ENCODE data around the gene MYOF.

GRCh38 chr10:93410697-93411348 lies 71.3 kb downstream of the MYOF start:
- no peak for TF ChIP-seq TAF1 (IDR thresholded peaks at IDR 0.05; ENCODE audit: low read depth, low read length)
- no peak for TF ChIP-seq ATF2 (IDR thresholded peaks at IDR 0.05; ENCODE audit: low read length)
- no peak for TF ChIP-seq POLR2A (IDR thresholded peaks at IDR 0.05; ENCODE audit: control extremely low read depth in 1 of 2, low read depth in 2 of 2, low read length in 2 of 2)
- no peak for TF ChIP-seq CTCF (IDR thresholded peaks at IDR 0.05; ENCODE audit: control extremely low read depth in 1 of 3, insufficient read depth in 1 of 3, low read depth in 1 of 3, low read length in 3 of 3)
- no peak for TF ChIP-seq GABPA (IDR thresholded peaks at IDR 0.05; ENCODE audit: borderline replicate concordance, insufficient read depth, low read length)
- TF ChIP-seq EZH2 (IDR thresholded peaks at IDR 0.05; ENCODE audit: low read depth, low read length, severe bottlenecking) = no peak
- no peak for TF ChIP-seq RAD21 (IDR thresholded peaks at IDR 0.05 in 1 of 2, conservative IDR thresholded peaks at IDR 0.05 in 1 of 2; ENCODE audit: low read depth in 2 of 2, low read length in 2 of 2)
- TF ChIP-seq BRCA1 (IDR thresholded peaks at IDR 0.05; ENCODE audit: low read depth, low read length) = no peak
- TF ChIP-seq CBX8 (IDR thresholded peaks at IDR 0.05; ENCODE audit: borderline replicate concordance, low read depth, low read length) = no peak
- no peak for TF ChIP-seq EGR1 (IDR thresholded peaks at IDR 0.05; ENCODE audit: borderline replicate concordance, low read depth, low read length)
